Endothelial cell of umbilical vein (primary cell): Measurements from ENCODE around the gene RAB17. TPM values are rescaled to one million over a fixed set of nuclear protein-coding genes. Genes with fewer than 3 reads are reported as not detected.

Source experiments
- BruUV-seq: library from RNA; stranded (reverse); fragments of 400-500 nt; replicated peaks from 2 replicates; lab custom pipeline; 2021; lab: Mats Ljungman, UMichigan
- CTCF ChIA-PET: fragments of 300-600, 350-600 bp; sonication (Branson Sonifier 250); formaldehyde crosslinking; loops from one replicate; lab custom pipeline; 2021; ENCODE audit warnings: antibody characterized with exemption, inconsistent platforms; lab: Charles Lee
- POLR2A ChIA-PET: fragments of 300-600, 350-600 bp; sonication (Branson Sonifier 250); formaldehyde crosslinking; loops from one replicate; lab custom pipeline; 2021; ENCODE audit warnings: antibody characterized with exemption, inconsistent platforms; lab: Charles Lee
- DNase-seq: peaks from one replicate; pipeline ENCODE4 v3.0.0-alpha.2; 2011; ENCODE audit warnings: low read depth, low spot score
- FAIRE-seq: peaks from 2 replicates; lab custom pipeline; 2011; peaks lifted over from hg19 to GRCh38; lab: Jason Lieb, UNC
- H2AFZ ChIP-seq: 2 replicates; pipeline ENCODE4 v1.6.0; 2012; ENCODE audit warnings: low read depth, low read length, control low read depth, inconsistent platforms
- H3K27ac ChIP-seq: 2 replicates; pipeline ENCODE4 v1.5.1; 2011; ENCODE audit warnings: low read depth, mild to moderate bottlenecking, control low read depth, low read length, moderate library complexity; ENCODE audit not compliant: insufficient read depth
- H3K27me3 ChIP-seq, 2 experiments: 2 replicates each; pipeline versions ENCODE4 v1.6.0 to v1.6.1; 2011; ENCODE audit warnings: low read length in 2 of 2, mixed read lengths in 1 of 2; ENCODE audit not compliant: control insufficient read depth in 2 of 2, insufficient read depth in 2 of 2
- H3K36me3 ChIP-seq, 2 experiments: 2 replicates in 1 of 2; 3 replicates in 1 of 2; pipeline ENCODE4 v1.5.1; 2011; ENCODE audit warnings: low read length in 2 of 2, mild to moderate bottlenecking in 1 of 2, moderate library complexity in 1 of 2; ENCODE audit not compliant: control insufficient read depth in 2 of 2, insufficient read depth in 2 of 2; ENCODE audit errors: extremely low read depth in 1 of 2
- H3K4me1 ChIP-seq: 3 replicates; pipeline ENCODE4 v1.5.1; 2011; ENCODE audit warnings: mild to moderate bottlenecking, low read length; ENCODE audit not compliant: control insufficient read depth, insufficient read depth; ENCODE audit errors: extremely low read depth
- H3K4me2 ChIP-seq: 2 replicates; pipeline ENCODE4 v1.6.1; 2011; ENCODE audit warnings: low read length, control low read depth, mixed read lengths; ENCODE audit not compliant: insufficient read depth
- H3K4me3 ChIP-seq, 3 experiments: fragments of 200-600 bp in 1 of 3; sonication (generic), shearing (Covaris generic) in 1 of 3; replicated peaks in 1 of 3; 2 replicates each; pipeline ENCODE4 v1.5.1; 2011 to 2016; ENCODE audit warnings: control low read depth in 3 of 3, low read length in 3 of 3, mild to moderate bottlenecking in 2 of 3, inconsistent platforms in 1 of 3, low read depth in 1 of 3, moderate library complexity in 1 of 3; ENCODE audit not compliant: insufficient read depth in 1 of 3
- H3K79me2 ChIP-seq: 2 replicates; pipeline ENCODE4 v1.6.0; 2012; ENCODE audit warnings: low read length, inconsistent platforms; ENCODE audit not compliant: control insufficient read depth, insufficient read depth
- H3K9ac ChIP-seq: replicated peaks from 2 replicates; pipeline ENCODE3; 2011; ENCODE audit warnings: low read length, control low read depth; ENCODE audit not compliant: insufficient read depth; ENCODE audit errors: extremely low read depth
- H3K9me1 ChIP-seq: replicated peaks from 3 replicates; pipeline ENCODE4 v1.6.0; 2011; ENCODE audit warnings: mild to moderate bottlenecking, low read length; ENCODE audit not compliant: control insufficient read depth, insufficient read depth; ENCODE audit errors: extremely low read depth
- H3K9me3 ChIP-seq: replicated peaks from 2 replicates; pipeline ENCODE4 v1.5.1; 2012; ENCODE audit warnings: low read length, inconsistent platforms; ENCODE audit not compliant: control insufficient read depth, insufficient read depth
- H4K20me1 ChIP-seq: replicated peaks from 2 replicates; pipeline ENCODE3; 2011; ENCODE audit warnings: mild to moderate bottlenecking, low read length; ENCODE audit not compliant: control insufficient read depth, insufficient read depth; ENCODE audit errors: extremely low read depth
- EZH2 ChIP-seq: IDR thresholded peaks from 2 replicates; pipeline ENCODE4 v1.6.1; 2012; ENCODE audit warnings: borderline replicate concordance, low read depth, mild to moderate bottlenecking, moderate library complexity, low read length, inconsistent platforms; ENCODE audit not compliant: severe bottlenecking
- FOS ChIP-seq: IDR thresholded peaks from 2 replicates; pipeline ENCODE4 v1.6.1; 2011; ENCODE audit warnings: mild to moderate bottlenecking, low read length, moderate library complexity, borderline replicate concordance; ENCODE audit not compliant: insufficient read depth
- GATA2 ChIP-seq: IDR thresholded peaks from 2 replicates; pipeline ENCODE4 v1.7.0; 2011; ENCODE audit warnings: low read depth, mild to moderate bottlenecking, moderate library complexity, mixed read lengths, low read length; ENCODE audit not compliant: insufficient read length, insufficient read depth
- JUN ChIP-seq: IDR thresholded peaks from 2 replicates; pipeline ENCODE4 v1.6.1; 2011; ENCODE audit warnings: borderline replicate concordance, low read depth; ENCODE audit not compliant: insufficient read length, insufficient read depth
- MYC ChIP-seq: IDR thresholded peaks from one replicate; pipeline ENCODE4 v1.6.1; 2011; ENCODE audit warnings: mild to moderate bottlenecking, low read depth, low read length
- POLR2A ChIP-seq: IDR thresholded peaks from 2 replicates; pipeline ENCODE4 v1.6.1; 2012; ENCODE audit warnings: low read depth, mild to moderate bottlenecking, control low read depth, low read length
- POLR2AphosphoS5 ChIP-seq: IDR thresholded peaks from 2 replicates; pipeline ENCODE4 v1.6.1; 2012; ENCODE audit warnings: low read depth, mild to moderate bottlenecking, control low read depth, low read length, moderate library complexity; ENCODE audit not compliant: insufficient read depth
- dilution Hi-C: fragments of 300-500 bp; cut with MboI; formaldehyde crosslinking; loops from one replicate; pipeline ENCODE4 v1.15.0; 2019; ENCODE audit warnings: low sequenced_read_pairs; ENCODE audit not compliant: extremely low pct_ligation_motif_present
- intact Hi-C: fragments of 100-400 bp; cut with micrococcal nuclease; formaldehyde crosslinking; loops from one replicate; pipeline ENCODE4 v1.10.0; 2022
- polyA plus RNA-seq, 4 experiments: library from polyadenylated mRNA; depleted of rRNA in 3 of 4; stranded (reverse) in 3 of 4; unstranded in 1 of 4; fragments of >200 nt; gene quantifications; 2 replicates each; pipeline versions ENCODE4 v1.2.1 to v1.2.3, GENCODE V29; 2011 to 2012; ENCODE audit warnings: missing spikeins in 1 of 4
- total RNA-seq: library from RNA; stranded (reverse); gene quantifications from 2 replicates; pipeline ENCODE4 v1.2.3, GENCODE V29; 2021
- TF ChIP-seq, protein P1 (sequence below), 2 donors: IDR thresholded peaks; 1 replicate in 1 of 2; 2 replicates in 1 of 2; pipeline ENCODE4 v1.5.1; 2011; ENCODE audit warnings: low read length in 2 of 2, mild to moderate bottlenecking in 2 of 2, moderate library complexity in 2 of 2, control low read depth in 1 of 2, inconsistent platforms in 1 of 2, low read depth in 1 of 2; ENCODE audit not compliant: insufficient read depth in 1 of 2; ENCODE audit errors: extremely low read depth in 1 of 2
- TF ChIP-seq, protein P2 (sequence below): IDR thresholded peaks from 2 replicates; pipeline ENCODE4 v1.6.1; 2011; ENCODE audit not compliant: insufficient read depth, insufficient read length

The RAB17 gene
- total and polyA plus RNA-seq, 2 donors (not counting 3 experiments of a cell fraction or from before 2014, with no cell fraction given): 0.41 to 0.77 TPM

DNA sequence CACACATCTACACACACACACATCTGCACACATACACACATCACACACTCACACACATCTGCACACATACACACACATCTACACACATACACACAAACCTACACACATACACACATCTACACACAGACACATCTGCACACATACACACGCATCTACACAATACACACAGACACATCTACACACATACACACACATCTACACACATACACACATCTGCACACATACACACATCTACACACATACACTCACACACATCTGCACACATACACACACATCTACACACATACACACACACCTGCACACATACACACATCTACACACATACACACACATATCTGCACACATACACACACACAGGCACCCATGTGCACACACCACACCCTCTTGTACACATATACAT is 24.6 kb downstream of the RAB17 start:
- no TSS peak for BruUV-seq
- dilution Hi-C loops (no loop called here), intact Hi-C loops (no loop called here)
- Histone ChIP-seq H2AFZ (no peak overlapping the region), H3K4me3 (no peak overlapping the region), H3K36me3 (no peaks in the 10 kb centered on the region), H3K4me1 (no peaks in the 10 kb centered on the region), H3K27me3 (no peaks in the 10 kb centered on the region), H4K20me1 (no peaks in the 10 kb centered on the region), H3K27ac (no peak overlapping the region), H3K9me3 (no peaks in the 10 kb centered on the region), H3K4me2 (no peak overlapping the region), H3K9ac (no peak overlapping the region), H3K79me2 (no peaks in the 10 kb centered on the region), H3K9me1 (no peaks in the 10 kb centered on the region)
- CTCF ChIA-PET: interaction anchor here (1.3 to 1.4 kb wide), 2 partner anchors 53 to 95 kb away, joined by 3 to 8 read pairs; no protein-coding TSS in a partner anchor
- DNase-seq (no peak), FAIRE-seq (peak; percentile 26)
- POLR2A ChIA-PET: no interaction called here
- TF ChIP-seq POLR2A: no peak
- no peak for TF ChIP-seq FOS
- TF ChIP-seq GATA2: no peak
- TF ChIP-seq POLR2AphosphoS5: no peak
- TF ChIP-seq, protein P1, sequence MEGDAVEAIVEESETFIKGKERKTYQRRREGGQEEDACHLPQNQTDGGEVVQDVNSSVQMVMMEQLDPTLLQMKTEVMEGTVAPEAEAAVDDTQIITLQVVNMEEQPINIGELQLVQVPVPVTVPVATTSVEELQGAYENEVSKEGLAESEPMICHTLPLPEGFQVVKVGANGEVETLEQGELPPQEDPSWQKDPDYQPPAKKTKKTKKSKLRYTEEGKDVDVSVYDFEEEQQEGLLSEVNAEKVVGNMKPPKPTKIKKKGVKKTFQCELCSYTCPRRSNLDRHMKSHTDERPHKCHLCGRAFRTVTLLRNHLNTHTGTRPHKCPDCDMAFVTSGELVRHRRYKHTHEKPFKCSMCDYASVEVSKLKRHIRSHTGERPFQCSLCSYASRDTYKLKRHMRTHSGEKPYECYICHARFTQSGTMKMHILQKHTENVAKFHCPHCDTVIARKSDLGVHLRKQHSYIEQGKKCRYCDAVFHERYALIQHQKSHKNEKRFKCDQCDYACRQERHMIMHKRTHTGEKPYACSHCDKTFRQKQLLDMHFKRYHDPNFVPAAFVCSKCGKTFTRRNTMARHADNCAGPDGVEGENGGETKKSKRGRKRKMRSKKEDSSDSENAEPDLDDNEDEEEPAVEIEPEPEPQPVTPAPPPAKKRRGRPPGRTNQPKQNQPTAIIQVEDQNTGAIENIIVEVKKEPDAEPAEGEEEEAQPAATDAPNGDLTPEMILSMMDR (IDR thresholded peaks at IDR 0.05; ENCODE audit: extremely low read depth in 1 of 2, insufficient read depth in 1 of 2, low read depth in 1 of 2, low read length in 2 of 2): no peak
- TF ChIP-seq EZH2: no peak
- no peak for TF ChIP-seq JUN
- TF ChIP-seq, protein P2, sequence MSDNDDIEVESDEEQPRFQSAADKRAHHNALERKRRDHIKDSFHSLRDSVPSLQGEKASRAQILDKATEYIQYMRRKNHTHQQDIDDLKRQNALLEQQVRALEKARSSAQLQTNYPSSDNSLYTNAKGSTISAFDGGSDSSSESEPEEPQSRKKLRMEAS: no peak
- no peak for TF ChIP-seq MYC
